Stomach (tissue), 4 donors: ENCODE data around the gene PLXNB1.

Source experiments
- POLR2A ChIP-seq, 4 donors: fragments of 450-650 bp; IDR thresholded peaks; one replicate each; pipeline ENCODE4 v1.6.1; 2016; ENCODE audit warnings: antibody characterized with exemption in 4 of 4, control low read depth in 2 of 4, mild to moderate bottlenecking in 1 of 4, moderate library complexity in 1 of 4
- TF ChIP-seq, protein P1 (sequence below), 7 experiments: fragments of 450-650 bp in 4 of 7; fragments of 200-600 bp in 3 of 7; sonication (generic) in 3 of 7; IDR thresholded peaks; one replicate each; pipeline ENCODE4 v1.5.1; 2016 to 2019; ENCODE audit warnings: antibody characterized with exemption in 7 of 7, control low read depth in 2 of 7, mild to moderate bottlenecking in 1 of 7

DNA sequence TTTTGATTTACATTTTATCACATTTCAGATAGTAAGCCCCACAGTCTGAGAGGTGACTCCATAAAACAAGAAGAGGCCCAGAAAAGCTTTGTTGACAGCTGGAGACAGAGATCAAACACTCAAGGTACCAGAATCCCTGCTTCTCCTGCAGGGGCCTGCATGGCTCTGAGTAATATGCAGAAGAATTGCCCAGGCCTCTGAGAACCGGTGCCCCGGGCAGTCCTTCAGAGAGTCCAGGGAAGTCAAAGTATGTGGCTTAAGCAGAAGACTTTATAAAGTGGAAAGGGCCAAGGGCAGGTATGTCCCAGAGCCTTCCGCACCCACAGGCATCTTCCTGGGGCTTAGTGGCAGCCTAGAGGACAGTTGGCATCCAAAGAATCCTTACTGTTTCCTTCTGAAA lies 29.4 kb upstream of the PLXNB1 start:
- no peak for TF ChIP-seq POLR2A (IDR thresholded peaks at IDR 0.05)
- TF ChIP-seq, protein P1, sequence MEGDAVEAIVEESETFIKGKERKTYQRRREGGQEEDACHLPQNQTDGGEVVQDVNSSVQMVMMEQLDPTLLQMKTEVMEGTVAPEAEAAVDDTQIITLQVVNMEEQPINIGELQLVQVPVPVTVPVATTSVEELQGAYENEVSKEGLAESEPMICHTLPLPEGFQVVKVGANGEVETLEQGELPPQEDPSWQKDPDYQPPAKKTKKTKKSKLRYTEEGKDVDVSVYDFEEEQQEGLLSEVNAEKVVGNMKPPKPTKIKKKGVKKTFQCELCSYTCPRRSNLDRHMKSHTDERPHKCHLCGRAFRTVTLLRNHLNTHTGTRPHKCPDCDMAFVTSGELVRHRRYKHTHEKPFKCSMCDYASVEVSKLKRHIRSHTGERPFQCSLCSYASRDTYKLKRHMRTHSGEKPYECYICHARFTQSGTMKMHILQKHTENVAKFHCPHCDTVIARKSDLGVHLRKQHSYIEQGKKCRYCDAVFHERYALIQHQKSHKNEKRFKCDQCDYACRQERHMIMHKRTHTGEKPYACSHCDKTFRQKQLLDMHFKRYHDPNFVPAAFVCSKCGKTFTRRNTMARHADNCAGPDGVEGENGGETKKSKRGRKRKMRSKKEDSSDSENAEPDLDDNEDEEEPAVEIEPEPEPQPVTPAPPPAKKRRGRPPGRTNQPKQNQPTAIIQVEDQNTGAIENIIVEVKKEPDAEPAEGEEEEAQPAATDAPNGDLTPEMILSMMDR (IDR thresholded peaks at IDR 0.05) = no peak
